Stimulated activated CD4-positive, alpha-beta T cell treated with anti-CD3 and anti-CD28 coated beads, Interleukin-4, amount 100 ng/mL, for 24 hours (primary cell): ENCODE measurements around the gene PM20D2.
A peak's percentile ranks its signal among the peaks of the same experiment; 100 is the strongest.
"Not testable (repeated sequence)": the region's sequence is repeated elsewhere in the genome, so short reads cannot be mapped to it uniquely, and the experiment has no call there.

Source experiments
- DNase-seq: peaks from one replicate; pipeline ENCODE4 v3.0.0-alpha.2; 2020

The PM20D2 gene, protein sequence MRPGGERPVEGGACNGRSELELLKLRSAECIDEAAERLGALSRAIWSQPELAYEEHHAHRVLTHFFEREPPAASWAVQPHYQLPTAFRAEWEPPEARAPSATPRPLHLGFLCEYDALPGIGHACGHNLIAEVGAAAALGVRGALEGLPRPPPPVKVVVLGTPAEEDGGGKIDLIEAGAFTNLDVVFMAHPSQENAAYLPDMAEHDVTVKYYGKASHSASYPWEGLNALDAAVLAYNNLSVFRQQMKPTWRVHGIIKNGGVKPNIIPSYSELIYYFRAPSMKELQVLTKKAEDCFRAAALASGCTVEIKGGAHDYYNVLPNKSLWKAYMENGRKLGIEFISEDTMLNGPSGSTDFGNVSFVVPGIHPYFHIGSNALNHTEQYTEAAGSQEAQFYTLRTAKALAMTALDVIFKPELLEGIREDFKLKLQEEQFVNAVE

DNA sequence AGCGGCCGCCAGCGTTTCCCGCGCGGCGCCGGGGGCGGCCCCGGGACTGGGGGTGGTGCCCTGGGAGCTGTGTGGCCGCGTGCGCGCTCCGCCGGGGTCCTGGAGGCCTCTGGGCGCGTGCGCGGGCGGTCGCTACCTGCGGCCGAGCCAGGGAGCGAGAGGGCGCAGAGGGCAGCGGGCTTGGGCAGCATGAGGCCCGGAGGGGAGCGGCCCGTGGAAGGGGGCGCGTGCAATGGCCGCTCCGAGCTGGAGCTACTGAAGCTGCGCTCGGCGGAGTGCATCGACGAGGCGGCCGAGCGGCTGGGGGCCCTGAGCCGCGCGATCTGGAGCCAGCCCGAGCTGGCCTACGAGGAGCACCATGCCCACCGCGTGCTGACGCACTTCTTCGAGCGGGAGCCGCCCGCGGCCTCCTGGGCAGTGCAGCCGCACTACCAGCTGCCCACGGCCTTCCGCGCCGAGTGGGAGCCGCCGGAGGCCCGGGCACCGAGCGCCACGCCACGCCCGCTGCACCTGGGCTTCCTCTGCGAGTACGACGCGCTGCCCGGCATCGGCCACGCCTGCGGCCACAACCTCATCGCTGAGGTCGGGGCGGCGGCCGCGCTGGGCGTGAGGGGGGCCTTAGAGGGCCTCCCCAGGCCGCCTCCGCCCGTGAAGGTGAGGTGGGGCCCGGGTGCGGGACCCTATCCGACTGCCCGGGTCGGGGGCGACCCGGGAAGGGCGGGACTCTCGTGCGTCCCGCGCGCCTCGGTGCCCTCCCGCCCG lies at the start of gene PM20D2:
PM20D2 (plus strand) TSS at position 100 of the 762 bp plus-strand sequence; CDS start at position 190, 90 bp downstream.
- DNase-seq = peak; percentile 66

DNA sequence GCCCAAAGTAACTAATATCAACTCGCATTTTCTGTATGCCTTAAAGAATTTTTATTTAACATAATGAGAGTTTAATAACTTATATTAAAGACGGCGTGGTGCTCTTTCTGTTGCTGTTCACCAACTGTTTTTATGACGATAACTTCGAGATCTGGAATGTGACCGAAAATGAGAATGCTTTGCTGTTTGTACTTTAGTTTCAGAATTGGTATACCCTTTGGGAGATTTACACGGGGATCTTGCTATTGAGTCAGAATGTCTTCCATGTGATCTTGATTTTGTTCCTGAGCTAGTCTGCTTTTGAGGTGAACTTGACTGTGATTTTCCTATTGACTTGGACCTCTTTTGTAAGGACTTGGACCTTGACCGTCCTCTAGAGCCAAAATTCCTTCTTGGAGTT lies 47.4 kb upstream of the PM20D2 start:
- no peak for DNase-seq

DNA sequence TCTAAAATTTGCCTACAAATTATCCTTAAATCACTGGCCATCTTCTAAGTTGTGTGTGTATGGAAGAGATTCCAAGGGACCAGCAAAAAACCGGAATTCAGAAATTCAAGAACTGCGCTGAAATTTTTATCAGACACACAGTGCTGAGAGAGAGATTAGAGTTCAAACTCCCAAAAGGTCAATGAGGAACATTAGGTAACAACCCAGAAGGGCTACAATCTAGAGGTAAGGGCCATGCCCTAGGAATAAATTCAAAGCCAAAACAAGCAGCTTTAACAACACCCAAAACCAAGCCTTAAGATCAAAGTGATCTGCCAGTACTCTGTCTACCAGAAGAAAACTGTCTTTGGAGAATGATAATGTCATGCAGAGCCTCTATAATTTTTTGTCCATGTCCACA lies 45.7 kb upstream of the PM20D2 start:
- no peak for DNase-seq

GRCh38 chr6:89110284-89110683 lies 35.6 kb upstream of the PM20D2 start:
- DNase-seq = no peak

DNA sequence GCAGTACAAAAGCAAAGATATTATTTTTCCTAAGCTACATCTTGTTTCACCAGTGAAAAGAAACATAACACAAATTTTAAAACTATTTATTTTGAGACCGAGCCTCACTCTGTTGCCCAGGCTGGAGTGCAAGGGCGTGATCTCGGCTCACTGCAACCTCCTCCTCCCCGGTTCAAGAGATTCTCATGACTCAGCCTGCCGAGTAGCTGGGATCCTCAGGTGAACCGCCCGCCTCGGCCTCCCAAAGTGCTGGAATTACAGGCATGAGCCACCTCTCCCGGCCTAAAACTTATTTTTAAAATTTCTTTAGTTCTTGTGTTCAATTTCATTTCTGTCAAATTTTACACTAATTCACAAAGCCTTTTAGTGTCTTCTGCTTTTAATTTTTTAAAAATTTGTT lies 33.9 kb upstream of the PM20D2 start:
- no peak for DNase-seq

DNA sequence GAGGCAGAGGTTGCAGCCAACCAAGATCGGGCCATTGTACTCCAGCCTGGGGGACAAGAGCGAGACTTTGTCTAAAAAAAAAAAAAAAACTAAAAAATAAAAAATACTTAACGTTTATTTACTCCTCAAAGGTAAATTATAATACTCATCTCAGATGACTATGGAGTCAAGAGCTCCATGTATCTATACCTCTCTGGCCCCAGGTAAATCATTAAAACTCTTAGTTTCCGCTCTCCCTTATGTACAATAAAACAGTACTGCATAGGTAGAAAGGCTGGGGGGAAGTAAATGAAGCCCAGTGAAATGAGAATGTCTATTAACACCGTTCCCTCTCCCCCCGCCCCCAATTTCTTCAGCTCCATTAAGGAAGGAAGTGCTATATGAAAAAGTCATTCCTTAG lies 29.2 kb upstream of the PM20D2 start:
- DNase-seq = no peak

- peak; percentile 26 for DNase-seq
Measured at GRCh38 chr6:89117211-89118108, 28.4 kb upstream of the PM20D2 start, which contains the start of gene SRSF12. Gene SRSF12, minus strand, starts transcription at chr6:89118071. Its CDS starts 184 bp downstream, at chr6:89117887.

GRCh38 chr6:89118931-89119330 lies 26.9 kb upstream of the PM20D2 start:
- no peak for DNase-seq

- no peak for DNase-seq
Measured at GRCh38 chr6:89120371-89120770, 25.5 kb upstream of the PM20D2 start.

DNA sequence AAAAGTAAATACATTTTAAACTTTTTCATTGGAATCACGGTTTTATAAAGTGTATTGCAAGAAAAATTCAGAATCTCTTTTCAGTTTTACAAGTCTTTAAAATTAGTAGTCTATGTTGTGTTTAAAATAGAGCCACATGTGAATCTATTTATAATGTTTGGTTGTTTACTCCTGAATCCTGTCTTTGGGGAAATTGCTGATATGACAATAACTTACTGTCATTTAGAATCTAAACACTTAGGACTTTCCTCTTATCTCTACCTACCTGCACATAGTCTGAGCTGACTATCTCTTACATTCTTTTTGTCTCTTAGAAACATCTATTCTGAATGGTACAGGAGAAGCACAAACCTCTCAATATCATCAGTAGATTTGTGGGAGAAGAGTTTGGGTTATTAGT lies 23.9 kb upstream of the PM20D2 start:
- no peak for DNase-seq

GRCh38 chr6:89122625-89123024 lies 23.2 kb upstream of the PM20D2 start:
- no peak for DNase-seq

DNA sequence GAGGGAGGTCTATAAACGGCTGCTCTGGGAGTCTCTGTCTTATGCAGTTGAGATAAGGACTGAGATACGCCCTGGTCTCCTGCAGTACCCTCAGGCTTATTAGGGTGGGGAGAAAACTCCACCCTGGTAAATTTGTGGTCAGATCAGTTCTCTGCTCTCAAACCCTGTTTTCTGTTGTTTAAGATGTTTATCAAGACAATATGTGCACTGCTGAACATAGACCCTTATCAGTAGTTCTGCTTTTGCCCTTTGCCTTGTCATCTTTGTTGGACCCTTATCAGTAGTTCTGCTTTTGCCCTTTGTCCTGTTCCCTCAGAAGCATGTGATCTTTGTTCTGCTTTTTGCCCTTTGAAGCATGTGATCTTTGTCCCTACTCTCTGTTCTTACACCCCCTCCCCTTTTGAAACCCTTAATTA lies 17.6 kb upstream of the PM20D2 start:
- DNase-seq = not testable (repeated sequence)

DNA sequence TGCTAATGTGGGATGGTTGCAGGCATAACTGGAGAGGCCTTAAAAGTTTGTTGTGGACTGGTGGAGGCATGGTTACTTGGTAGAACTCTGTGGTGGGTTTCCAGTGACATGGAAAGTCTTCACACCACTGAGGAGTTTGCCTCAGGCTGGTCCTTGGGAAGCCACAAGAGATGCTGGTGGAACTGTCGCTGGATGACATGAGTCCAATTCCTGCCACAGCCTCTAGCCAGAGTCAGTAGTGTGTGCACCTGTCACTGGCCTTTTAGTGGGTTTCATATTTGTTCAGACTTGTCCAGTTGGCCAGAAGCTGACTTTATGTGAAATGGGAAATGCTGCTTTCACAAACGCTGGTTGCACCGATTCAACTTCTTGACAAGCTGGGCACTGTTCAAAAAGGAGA lies 14.3 kb upstream of the PM20D2 start:
- no peak for DNase-seq

DNA sequence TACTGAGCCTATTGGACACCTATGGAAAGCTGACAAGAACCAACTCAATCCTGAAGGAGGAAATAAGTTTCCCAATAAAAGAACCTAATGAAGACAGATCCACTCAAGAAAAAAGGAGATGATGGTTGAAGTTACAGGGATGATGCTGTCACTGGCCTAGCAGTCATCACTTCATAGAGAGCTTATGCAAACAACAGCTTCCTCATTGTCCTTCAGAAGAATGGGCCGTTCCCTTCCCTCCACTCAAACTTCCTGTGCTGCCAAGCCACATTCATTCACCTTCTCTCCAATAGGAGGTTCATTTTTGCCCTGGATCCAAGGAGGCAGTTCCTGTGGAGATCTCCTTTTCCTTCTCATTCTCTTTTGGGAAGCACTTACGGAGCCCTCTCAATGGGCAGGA lies 13.8 kb upstream of the PM20D2 start:
- no peak for DNase-seq

DNA sequence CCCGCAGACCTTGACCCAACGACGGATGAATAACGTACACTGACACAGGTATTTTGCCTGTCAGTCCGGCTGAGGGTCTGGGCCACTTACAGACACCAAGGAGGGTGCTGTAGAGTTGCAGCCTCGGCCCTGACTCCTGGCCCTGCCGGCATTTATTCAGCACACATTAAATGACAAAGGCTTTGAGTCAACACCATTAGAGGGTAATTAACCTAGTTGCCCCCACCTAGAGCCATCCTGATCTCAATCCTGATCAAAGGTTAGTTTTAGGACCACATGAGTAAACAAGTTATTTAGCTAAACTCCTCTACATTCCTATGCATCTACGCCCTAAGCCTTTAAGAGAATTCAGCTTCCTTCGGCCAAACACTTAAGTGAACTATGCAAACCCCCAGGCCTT lies 11.9 kb upstream of the PM20D2 start:
- no peak for DNase-seq

DNA sequence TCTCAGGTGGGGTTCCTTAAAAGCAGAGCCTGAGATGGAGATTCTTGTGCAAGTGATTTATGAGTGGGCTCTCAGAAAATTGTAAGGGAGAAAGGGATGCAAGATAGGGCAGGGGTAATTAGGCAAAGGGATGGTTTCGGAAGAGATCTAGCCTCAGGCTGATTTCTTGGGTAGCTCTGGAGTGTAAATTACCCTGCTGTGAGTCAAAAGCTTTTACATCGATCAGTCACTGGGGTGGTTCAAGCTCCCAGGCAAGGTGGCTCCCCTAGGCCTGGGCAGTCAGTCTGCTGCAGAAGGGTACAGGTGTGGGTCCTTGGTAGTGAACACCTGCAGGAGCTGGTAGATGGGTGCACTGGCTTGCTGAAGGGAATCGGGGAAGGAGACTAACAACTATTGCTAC lies 11.1 kb upstream of the PM20D2 start:
- no peak for DNase-seq

DNA sequence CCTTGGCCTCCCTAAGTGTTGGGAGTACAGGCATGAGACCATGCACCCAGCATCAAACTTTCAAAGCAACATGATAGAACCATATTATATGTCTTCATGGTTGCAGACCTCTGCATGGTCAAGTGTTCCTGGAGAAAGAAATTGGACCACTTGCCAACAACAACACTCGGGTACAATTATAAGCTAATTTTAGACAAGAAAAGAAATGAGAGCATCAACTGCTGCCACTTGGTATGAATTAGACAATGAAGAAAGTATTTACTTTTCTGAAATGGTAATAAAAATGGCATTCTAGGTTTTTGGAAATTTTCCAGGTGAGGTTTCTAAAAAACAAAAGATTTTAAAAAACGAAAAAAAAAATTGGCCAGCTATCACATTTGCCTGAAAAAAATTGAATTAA lies 7.7 kb upstream of the PM20D2 start:
- no peak for DNase-seq

DNA sequence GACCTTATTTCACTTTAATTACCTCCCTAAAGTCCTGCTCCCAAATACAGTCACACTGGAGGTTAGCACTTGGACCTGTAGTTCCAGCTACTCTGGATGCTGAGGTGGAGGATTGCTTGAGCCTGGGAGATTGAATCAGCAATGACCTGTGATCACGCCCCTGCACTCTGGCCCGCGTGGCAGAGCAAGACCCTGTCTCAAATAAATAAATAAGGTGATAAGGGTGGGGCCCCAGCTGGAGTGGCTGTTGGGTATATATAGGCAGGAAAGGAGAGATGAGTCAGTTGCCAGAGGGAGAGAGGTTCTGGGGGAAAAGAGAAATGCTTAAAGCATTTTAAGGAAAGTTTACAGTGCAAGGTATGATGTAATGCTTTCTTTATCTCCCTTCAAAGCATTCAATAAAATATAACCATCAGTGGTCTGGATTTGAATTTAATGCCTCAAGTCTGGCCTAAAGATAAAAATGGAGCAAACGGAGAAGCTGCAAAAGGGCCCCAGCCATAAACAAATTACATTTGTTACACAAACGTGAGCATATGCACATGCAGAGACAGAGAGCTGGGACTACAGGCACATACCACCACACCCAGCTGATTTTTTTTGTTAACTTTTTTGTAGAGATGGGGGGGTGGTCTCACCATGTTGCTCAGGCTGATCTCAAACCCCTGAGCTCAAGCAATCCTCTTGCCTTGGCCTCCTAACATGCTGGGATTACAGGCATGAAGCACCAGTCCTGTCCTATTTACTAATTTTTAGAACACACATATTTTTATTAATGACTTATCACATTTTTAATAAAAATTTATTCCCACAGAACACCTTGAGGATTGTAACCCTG lies 6.1 kb upstream of the PM20D2 start:
- no peak for DNase-seq

- DNase-seq = no peak
Measured at GRCh38 chr6:89140347-89141156, 5.3 kb upstream of the PM20D2 start.

DNA sequence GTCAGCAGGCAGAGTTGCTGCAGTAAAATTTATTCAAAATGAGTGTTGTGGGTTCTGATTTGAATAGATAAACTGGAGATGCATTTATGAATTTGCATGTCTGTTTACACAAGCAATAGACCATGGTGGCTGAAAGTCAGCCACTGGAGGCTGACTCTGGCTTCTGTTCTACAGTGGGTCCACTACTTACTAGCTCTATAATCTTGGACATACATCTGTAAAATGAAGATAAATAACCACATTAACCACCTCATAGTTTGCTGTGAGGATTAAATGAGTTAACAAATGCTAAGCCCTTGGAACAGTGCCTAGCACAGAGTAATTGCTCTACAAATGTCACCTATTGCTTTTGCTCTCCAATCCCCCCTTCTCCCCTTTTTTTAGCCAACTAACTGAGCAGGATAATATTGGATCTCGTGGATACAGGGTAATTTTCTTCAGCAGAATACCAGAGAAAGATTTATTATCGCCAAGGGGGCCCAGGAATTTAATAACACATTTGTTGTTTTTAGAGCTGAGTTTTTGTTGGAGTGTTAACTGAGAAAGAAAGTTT lies 1.4 kb upstream of the PM20D2 start:
- no peak for DNase-seq
